ENCODE results near the gene PPT1. TPM values are rescaled to one million over a fixed set of nuclear protein-coding genes. Genes with fewer than 3 reads are reported as not detected.

The PPT1 gene
- total and polyA plus RNA-seq, 2 of the 13 experiments (the other 11 are each of a cell fraction or from before 2014, with no cell fraction given): 129 TPM

- TF ChIP-seq ZHX2 (IDR thresholded peaks at IDR 0.05; ENCODE audit: low read depth): no peak
- no peak for TF ChIP-seq ZHX2 (CRISPR knock-in tag; IDR thresholded peaks at IDR 0.05; ENCODE audit: borderline replicate concordance)
- no peak for TF ChIP-seq MBNL3 (CRISPR knock-in tag; conservative IDR thresholded peaks at IDR 0.05)
- no peak for TF ChIP-seq ZNF567 (CRISPR knock-in tag; IDR thresholded peaks at IDR 0.05; ENCODE audit: borderline replicate concordance)
Observed at GRCh38 chr1:40044110-40044509, 52.9 kb downstream of the PPT1 start (continued).

GRCh38 chr1:40042341-40042740, 54.7 kb downstream of the PPT1 start:
- in situ Hi-C loops (cut with HindIII; ENCODE audit: extremely low pct_ligation_motif_present, low pct_unique_long_range_greater_than_20kb): no loop called here
- DNase-seq (ENCODE audit: low spot score) (no peak), ATAC-seq (no peak), FAIRE-seq (no peak)
- TF ChIP-seq ZNF639 (CRISPR knock-in tag; conservative IDR thresholded peaks at IDR 0.05): no peak
- TF ChIP-seq ATF3 (CRISPR knock-in tag; IDR thresholded peaks at IDR 0.05): no peak
- no peak for TF ChIP-seq SOX5 (CRISPR knock-in tag; IDR thresholded peaks at IDR 0.05; ENCODE audit: borderline replicate concordance)
- TF ChIP-seq JUND (CRISPR knock-in tag; IDR thresholded peaks at IDR 0.05): no peak
- no peak for TF ChIP-seq ZNF740 (CRISPR knock-in tag; IDR thresholded peaks at IDR 0.05)
- no peak for TF ChIP-seq ZNF335 (CRISPR knock-in tag; IDR thresholded peaks at IDR 0.05)
- no peak for TF ChIP-seq ZNF747 (CRISPR knock-in tag; IDR thresholded peaks at IDR 0.05; ENCODE audit: borderline replicate concordance)
- H3K9ac ChIP-seq (ENCODE audit: insufficient read depth, low read depth, low read length): peak overlapping the region; percentile 90; the same call in 1 of the 2 replicates
- H3K4me3 ChIP-seq (replicated peaks in 1 of 3; ENCODE audit: insufficient read depth in 1 of 3, low read depth in 2 of 3, low read length in 3 of 3): peak overlapping the region; percentile 11 to 95 (median 92); a peak in 3 of 6 replicates
- ChIA-PET CTCF (ENCODE audit: low intra/inter-chr PET ratio, low total read pairs) (no interaction called here), POLR2A (no interaction called here)
- H3K27me3 ChIP-seq (ENCODE audit: control insufficient read depth in 1 of 2, insufficient read depth in 2 of 2, low read length in 2 of 2): no peaks in the 10 kb centered on the region; a peak in 1 of 5 replicates
- intact Hi-C loops (cut with micrococcal nuclease; ENCODE audit: unreplicated experiment): no loop called here
- BruUV-seq (replicated peaks): no TSS peak
- WGBS (ENCODE audit: low lambda C conversion rate): 82% methylated on average over 4 of the region's 4 CpGs
- H2AFZ ChIP-seq (ENCODE audit: low read length): no peak overlapping the region
- H3K79me2 ChIP-seq (ENCODE audit: insufficient read depth, low read length): peaks cover 64% of the 10 kb centered on the region
- peak overlapping the region; percentile 89 for H3K4me2 ChIP-seq (ENCODE audit: low read depth, low read length)
- no peaks in the 10 kb centered on the region for H3K9me3 ChIP-seq (ENCODE audit: low read length)
- H3K4me1 ChIP-seq (ENCODE audit: insufficient read depth, low read length): peaks cover 42% of the 10 kb centered on the region
- H3K27ac ChIP-seq (ENCODE audit: extremely low read length, insufficient read depth, low read length): no peak overlapping the region
- peaks cover 0 to 7% of the 10 kb centered on the region in 2 experiments; a peak in 2 of 5 replicates for H3K36me3 ChIP-seq (replicated peaks in 1 of 2; ENCODE audit: control insufficient read depth in 1 of 2, insufficient read depth in 2 of 2, low read length in 2 of 2)
- peaks cover 18% of the 10 kb centered on the region; the same call in 1 of the 2 replicates for H4K20me1 ChIP-seq (ENCODE audit: insufficient read depth, low read length)
